ENCODE data around the gene BLOC1S3. TPM values are rescaled to one million over a fixed set of nuclear protein-coding genes. Genes with fewer than 3 reads are reported as not detected.

BLOC1S3 gene
- polyA plus RNA-seq, 2 of the 4 experiments (the other 2 are of a cell fraction) = 7.5 to 12.2 TPM

GRCh38 chr19:45144431-45145269, 33.9 kb upstream of the BLOC1S3 start:
- Histone ChIP-seq H3K9me3 (no peaks in the 10 kb centered on the region), H3K4me3 (no peak overlapping the region), H3K4me1 (no peaks in the 10 kb centered on the region), H3K4me2 (no peak overlapping the region), H3K27ac (no peak overlapping the region)
- WGBS (ENCODE audit: missing lambda C conversion rate) = 97% methylated on average over 37 of the region's 53 CpGs
- no peak for ATAC-seq
- POLR2A ChIA-PET = interaction anchor here (0.7 kb wide), 1 partner anchor 242 kb away, joined by 3 read pairs; no protein-coding TSS in a partner anchor
- DNase-seq (ENCODE audit: low read depth in 1 of 2, low spot score in 1 of 2) = no peak
- TF ChIP-seq HMGXB4 (CRISPR knock-in tag; IDR thresholded peaks at IDR 0.05; ENCODE audit: borderline replicate concordance) (no peak), NFE2L2 (conservative IDR thresholded peaks at IDR 0.05; ENCODE audit: low read length) (no peak), POLR2AphosphoS2 (conservative IDR thresholded peaks at IDR 0.05; ENCODE audit: low read length) (no peak), HOXA7 (CRISPR knock-in tag; IDR thresholded peaks at IDR 0.05) (no peak), TFCP2L1 (CRISPR knock-in tag; IDR thresholded peaks at IDR 0.05) (no peak), ZSCAN20 (CRISPR knock-in tag; IDR thresholded peaks at IDR 0.05) (no peak), ELK1 (IDR thresholded peaks at IDR 0.05; ENCODE audit: low read depth, low read length) (no peak), RCOR1 (IDR thresholded peaks at IDR 0.05; ENCODE audit: low read depth, low read length) (no peak), CHD2 (IDR thresholded peaks at IDR 0.05; ENCODE audit: low read length, partially characterized antibody) (no peak), NPAS2 (CRISPR knock-in tag; IDR thresholded peaks at IDR 0.05; ENCODE audit: borderline replicate concordance) (no peak), BHLHE40 (IDR thresholded peaks at IDR 0.05; ENCODE audit: low read depth, low read length) (no peak), REST (IDR thresholded peaks at IDR 0.05) (no peak), ESRRA (IDR thresholded peaks at IDR 0.05; ENCODE audit: borderline replicate concordance, low read length) (no peak), HEYL (CRISPR knock-in tag; IDR thresholded peaks at IDR 0.05) (no peak), MAFK (IDR thresholded peaks at IDR 0.05; ENCODE audit: partially characterized antibody) (no peak), PBX3 (IDR thresholded peaks at IDR 0.05) (no peak)
- CTCF ChIA-PET = interaction anchor here (0.7 to 3.2 kb wide), 9 partner anchors 8 to 42 kb away, joined by 3 to 16 read pairs (median 5); no protein-coding TSS in a partner anchor
- FAIRE-seq = no peak

All from A549 (cell line).